Lung (tissue), 12 donors: Measurements from ENCODE around the gene GGT5. TPM values are rescaled to one million over a fixed set of nuclear protein-coding genes. Genes with fewer than 3 reads are reported as not detected.
"Not testable (repeated sequence)": the region's sequence is repeated elsewhere in the genome, so short reads cannot be mapped to it uniquely, and the experiment has no call there.

Experiments
- ATAC-seq: fragments of 200-7000 bp; cut with Tn5 transposase; one replicate; pipeline ENCODE4 v1.9.1; 2020; ENCODE audit warnings: moderate number of reproducible peaks; ENCODE audit not compliant: insufficient read depth, low FRiP score
- DNase-seq, 3 donors: peaks; one replicate each; pipeline ENCODE4 v3.0.0-alpha.2; 2013 to 2017
- H3K27ac ChIP-seq, 2 donors: one replicate each; pipeline ENCODE4 v1.5.1; 2013; ENCODE audit warnings: mild to moderate bottlenecking in 2 of 2, moderate library complexity in 2 of 2, control low read depth in 1 of 2, inconsistent platforms in 1 of 2, low read depth in 1 of 2, low read length in 1 of 2
- H3K27me3 ChIP-seq, 3 donors: one replicate each; pipeline ENCODE4 v1.5.1; 2013; ENCODE audit warnings: low read length in 2 of 3; ENCODE audit not compliant: control insufficient read depth in 3 of 3, insufficient read depth in 3 of 3
- H3K36me3 ChIP-seq, 4 donors: one replicate each; pipeline ENCODE4 v1.5.1; 2013; ENCODE audit warnings: low read length in 4 of 4, mild to moderate bottlenecking in 1 of 4, moderate library complexity in 1 of 4; ENCODE audit not compliant: control insufficient read depth in 4 of 4, insufficient read depth in 4 of 4
- H3K4me1 ChIP-seq, 5 donors: one replicate each; pipeline ENCODE4 v1.5.1; 2013; ENCODE audit warnings: low read length in 5 of 5, mild to moderate bottlenecking in 2 of 5, moderate library complexity in 1 of 5; ENCODE audit not compliant: control insufficient read depth in 5 of 5, insufficient read depth in 5 of 5
- H3K4me3 ChIP-seq: one replicate; pipeline ENCODE4 v1.5.1; 2013; ENCODE audit warnings: mild to moderate bottlenecking, control low read depth, moderate library complexity
- H3K9ac ChIP-seq, 2 donors: one replicate each; pipeline ENCODE4 v1.5.1; 2013; ENCODE audit warnings: low read length in 2 of 2, control low read depth in 1 of 2; ENCODE audit not compliant: insufficient read depth in 1 of 2
- H3K9me3 ChIP-seq, 4 donors: one replicate each; pipeline ENCODE4 v1.5.1; 2013; ENCODE audit warnings: low read length in 3 of 4, mild to moderate bottlenecking in 1 of 4, moderate library complexity in 1 of 4; ENCODE audit not compliant: control insufficient read depth in 4 of 4, insufficient read depth in 3 of 4
- WGBS, 2 donors: extraction: QIAGEN DNeasy Blood & Tissue Kit; methylation state at CpG; one replicate each; pipeline ENCODE4 v1.1.7; 2013; 5-methylcytosine and 5-hydroxymethylcytosine counted together
- polyA plus RNA-seq, 2 donors: library from polyadenylated mRNA; stranded (reverse); fragments of 200-250 nt; gene quantifications; one replicate each; pipeline ENCODE4 v1.2.1, GENCODE V29; 2013
- total RNA-seq, 2 donors: library from RNA; depleted of rRNA in 1 of 2; stranded (reverse); fragments of >200 nt in 1 of 2; gene quantifications; one replicate each; pipeline ENCODE4 v1.2.1, GENCODE V29; 2014 to 2021
- TF ChIP-seq, protein P1 (sequence below): IDR thresholded peaks from 2 replicates; pipeline ENCODE4 v1.5.1; 2012; ENCODE audit warnings: mild to moderate bottlenecking; ENCODE audit errors: control extremely low read depth, extremely low read depth
- donor health status: control.
- donor health status: control.
- donor health status: Bipolar disorder and iron deficiency.
- donor health status: healthy.
- donor health status: DM: yes; HTN: yes; CAD: no.

The GGT5 gene
- total and polyA plus RNA-seq, 4 donors: 9.8 to 92.0 (median 54.7) TPM

DNA sequence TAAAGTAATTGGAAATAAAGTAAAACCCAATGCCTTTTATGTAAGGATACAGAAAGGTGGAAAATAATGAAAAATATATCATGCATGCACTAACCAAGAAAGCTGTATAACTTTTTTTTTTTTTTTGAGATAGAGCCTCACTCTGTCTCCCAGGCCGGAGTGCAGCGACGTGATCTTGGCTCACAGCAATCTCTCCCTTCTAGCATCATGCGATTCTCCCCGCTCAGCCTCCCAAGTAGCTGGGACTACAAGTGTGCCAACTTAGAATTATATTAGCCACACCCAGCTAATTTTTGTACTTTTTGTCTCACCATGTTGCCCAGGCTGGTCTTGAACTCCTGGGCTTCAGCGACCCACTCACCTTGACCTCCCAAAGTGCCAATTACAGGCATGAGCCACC, 4.5 kb downstream of the GGT5 start:
- Histone ChIP-seq H3K4me3 (no peak overlapping the region), H3K9ac (no peak overlapping the region), H3K9me3 (no peaks in the 10 kb centered on the region), H3K27me3 (no peaks in the 10 kb centered on the region), H3K27ac (no peak overlapping the region), H3K36me3 (no peaks in the 10 kb centered on the region), H3K4me1 (peaks cover 0 to 27% (median 9%) of the 10 kb centered on the region in 5 donors)
- TF ChIP-seq, protein P1, sequence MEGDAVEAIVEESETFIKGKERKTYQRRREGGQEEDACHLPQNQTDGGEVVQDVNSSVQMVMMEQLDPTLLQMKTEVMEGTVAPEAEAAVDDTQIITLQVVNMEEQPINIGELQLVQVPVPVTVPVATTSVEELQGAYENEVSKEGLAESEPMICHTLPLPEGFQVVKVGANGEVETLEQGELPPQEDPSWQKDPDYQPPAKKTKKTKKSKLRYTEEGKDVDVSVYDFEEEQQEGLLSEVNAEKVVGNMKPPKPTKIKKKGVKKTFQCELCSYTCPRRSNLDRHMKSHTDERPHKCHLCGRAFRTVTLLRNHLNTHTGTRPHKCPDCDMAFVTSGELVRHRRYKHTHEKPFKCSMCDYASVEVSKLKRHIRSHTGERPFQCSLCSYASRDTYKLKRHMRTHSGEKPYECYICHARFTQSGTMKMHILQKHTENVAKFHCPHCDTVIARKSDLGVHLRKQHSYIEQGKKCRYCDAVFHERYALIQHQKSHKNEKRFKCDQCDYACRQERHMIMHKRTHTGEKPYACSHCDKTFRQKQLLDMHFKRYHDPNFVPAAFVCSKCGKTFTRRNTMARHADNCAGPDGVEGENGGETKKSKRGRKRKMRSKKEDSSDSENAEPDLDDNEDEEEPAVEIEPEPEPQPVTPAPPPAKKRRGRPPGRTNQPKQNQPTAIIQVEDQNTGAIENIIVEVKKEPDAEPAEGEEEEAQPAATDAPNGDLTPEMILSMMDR: no peak
- 93 to 99% methylated on average over 6 of the region's 6 CpGs for WGBS, 2 donors
- no peak for ATAC-seq
- DNase-seq: peak in 1 of 3 donors; percentile 16

DNA sequence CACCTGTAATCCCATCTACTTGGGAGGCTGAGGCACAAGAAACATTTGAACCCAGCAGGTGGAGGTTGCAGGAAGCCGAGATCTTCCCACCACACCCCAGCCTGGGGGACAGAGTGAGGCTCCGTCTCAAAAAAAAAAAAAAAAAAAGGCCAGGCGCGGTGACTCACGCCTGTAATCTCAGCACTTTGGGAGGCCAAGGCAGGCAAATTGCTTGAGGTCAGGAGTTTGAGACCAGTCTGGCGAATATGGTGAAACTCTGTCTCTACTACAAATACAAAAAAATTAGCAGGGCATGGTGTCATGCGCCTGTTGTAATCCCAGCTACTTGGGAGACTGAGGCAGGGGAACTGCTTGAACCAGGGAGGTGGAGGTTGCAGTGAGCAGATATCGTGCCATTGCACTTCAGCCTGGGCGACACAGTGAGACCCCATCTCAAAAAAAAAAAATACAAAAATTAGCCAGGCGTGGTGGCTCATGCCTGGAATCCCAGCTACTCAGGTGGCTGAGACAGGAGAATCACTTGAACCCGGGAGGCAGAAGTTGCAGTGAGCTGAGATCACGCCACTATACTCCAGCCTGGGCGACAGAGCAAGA, 6.7 kb downstream of the GGT5 start:
- H3K4me1 ChIP-seq, H3K27ac ChIP-seq, H3K4me3 ChIP-seq, H3K36me3 ChIP-seq, ATAC-seq, DNase-seq, H3K9me3 ChIP-seq, H3K9ac ChIP-seq, H3K27me3 ChIP-seq: not testable (repeated sequence)
- WGBS, 2 donors: 95 to 98% methylated on average over 11 to 13 of the region's 13 CpGs

DNA sequence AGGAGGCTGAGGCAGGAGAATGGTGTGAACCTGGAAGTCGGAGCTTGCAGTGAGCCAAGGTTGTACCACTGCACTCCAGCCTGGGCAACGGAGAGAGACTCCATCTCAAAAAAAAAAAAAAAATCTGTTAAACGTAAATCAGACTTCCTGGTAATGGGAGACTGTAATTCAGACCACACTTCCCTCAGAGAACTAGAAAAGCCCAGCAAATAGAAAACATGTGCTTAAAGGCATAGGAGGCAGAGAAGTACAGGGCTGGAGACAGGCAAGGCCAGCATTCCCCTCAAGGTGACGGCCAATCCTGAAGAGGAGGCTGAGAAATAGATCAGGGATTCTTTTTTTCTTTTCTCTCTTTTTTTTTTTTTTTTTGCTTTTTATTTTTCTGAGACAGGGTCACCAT, 8.2 kb downstream of the GGT5 start:
- H3K36me3 ChIP-seq: peaks cover 0 to 7% (median 0%) of the 10 kb centered on the region in 4 donors
- no peak overlapping the region for H3K27ac ChIP-seq
- H3K9me3 ChIP-seq: no peaks in the 10 kb centered on the region
- DNase-seq: no peak
- 75 to 78% methylated on average over 4 of the region's 4 CpGs for WGBS, 2 donors
- H3K9ac ChIP-seq: no peak overlapping the region
- H3K27me3 ChIP-seq: no peaks in the 10 kb centered on the region
- ATAC-seq: no peak
- TF ChIP-seq, protein P1: no peak
- H3K4me1 ChIP-seq: no peaks in the 10 kb centered on the region
- H3K4me3 ChIP-seq: no peak overlapping the region

DNA sequence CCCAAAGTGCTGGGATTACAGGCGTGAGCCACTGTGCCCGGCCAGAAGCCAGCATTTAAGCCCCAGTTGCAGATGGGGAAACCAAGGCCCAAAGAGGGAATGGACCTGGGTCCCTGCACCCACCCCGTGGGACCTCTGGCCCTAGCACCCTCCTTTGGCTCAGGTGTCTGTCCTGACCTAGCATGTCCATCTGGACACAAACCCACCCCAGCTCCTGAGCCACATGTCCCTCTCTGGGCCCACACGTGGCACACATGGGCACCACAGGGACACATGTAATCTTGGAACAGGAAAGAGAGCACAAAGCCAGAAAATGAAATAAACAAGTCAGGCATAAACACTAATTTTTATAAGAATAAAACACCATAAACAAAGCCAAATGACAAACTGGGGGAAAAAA, 9.6 kb downstream of the GGT5 start:
- Histone ChIP-seq H3K27ac (no peak overlapping the region), H3K36me3 (peaks cover 0 to 7% (median 0%) of the 10 kb centered on the region in 4 donors), H3K27me3 (no peaks in the 10 kb centered on the region), H3K9me3 (no peaks in the 10 kb centered on the region), H3K4me3 (no peak overlapping the region), H3K9ac (no peak overlapping the region), H3K4me1 (no peaks in the 10 kb centered on the region)
- 91 to 96% methylated on average over 4 of the region's 4 CpGs for WGBS, 2 donors
- ATAC-seq: no peak
- no peak for DNase-seq
- TF ChIP-seq, protein P1: no peak
